Tibial nerve (tissue), 4 donors: ENCODE results near the gene SLC39A11. TPM values are rescaled to one million over a fixed set of nuclear protein-coding genes. Genes with fewer than 3 reads are reported as not detected.

Experiments used
- DNase-seq, 2 donors: peaks; one replicate each; pipeline ENCODE4 v3.0.0-alpha.2; 2019; ENCODE audit warnings: low spot score in 2 of 2
- H3K27ac ChIP-seq, 4 donors: fragments of 200-600 bp; sonication (generic) in 3 of 4; one replicate each; pipeline ENCODE4 v1.5.1; 2017 to 2019; ENCODE audit warnings: mild to moderate bottlenecking in 1 of 4
- H3K27me3 ChIP-seq, 2 donors: fragments of 200-600 bp; sonication (generic) in 1 of 2; one replicate each; pipeline versions ENCODE4 v1.5.1 to v1.6.0; 2017 to 2019
- H3K36me3 ChIP-seq, 3 donors: fragments of 200-600 bp; sonication (generic); one replicate each; pipeline ENCODE4 v1.5.1; 2018 to 2019
- H3K4me1 ChIP-seq, 4 donors: fragments of 200-600 bp; sonication (generic) in 3 of 4; one replicate each; pipeline ENCODE4 v1.5.1; 2017 to 2019
- H3K4me3 ChIP-seq, 4 donors: fragments of 200-600 bp; sonication (generic) in 3 of 4; one replicate each; pipeline ENCODE4 v1.5.1; 2017 to 2019; ENCODE audit warnings: mild to moderate bottlenecking in 1 of 4, moderate library complexity in 1 of 4
- H3K9me3 ChIP-seq, 4 donors: fragments of 200-600 bp; sonication (generic) in 3 of 4; one replicate each; pipeline ENCODE4 v1.5.1; 2017 to 2019
- EP300 ChIP-seq, 2 donors: sonication (generic); formaldehyde crosslinking; IDR thresholded peaks; one replicate each; pipeline ENCODE4 v1.6.1; 2017; ENCODE audit warnings: antibody characterized with exemption in 2 of 2, mild to moderate bottlenecking in 1 of 2
- POLR2A ChIP-seq, 2 donors: fragments of 450-650 bp; IDR thresholded peaks; one replicate each; pipeline ENCODE4 v1.6.1; 2017; ENCODE audit warnings: antibody characterized with exemption in 2 of 2, mild to moderate bottlenecking in 2 of 2, moderate library complexity in 2 of 2
- WGBS, 2 donors: methylation state at CpG; one replicate each; pipeline ENCODE4 v1.1.5; 2018; 5-methylcytosine and 5-hydroxymethylcytosine counted together
- total RNA-seq, 4 donors: library from RNA; depleted of rRNA; stranded (reverse); fragments of >200 nt; gene quantifications; one replicate each; pipeline ENCODE4 v1.1.0, GENCODE V29; 2016
- TF ChIP-seq, protein P1 (sequence below), 5 experiments: fragments of 200-600 bp in 3 of 5; fragments of 450-650 bp in 2 of 5; sonication (generic) in 3 of 5; IDR thresholded peaks; one replicate each; pipeline ENCODE4 v1.5.1; 2016 to 2019; ENCODE audit warnings: antibody characterized with exemption in 5 of 5, mild to moderate bottlenecking in 3 of 5, moderate library complexity in 2 of 5

Gene SLC39A11
- total RNA-seq, 4 donors from 2014 or later, result 19.9 to 48.4 (median 37.5) TPM

DNA sequence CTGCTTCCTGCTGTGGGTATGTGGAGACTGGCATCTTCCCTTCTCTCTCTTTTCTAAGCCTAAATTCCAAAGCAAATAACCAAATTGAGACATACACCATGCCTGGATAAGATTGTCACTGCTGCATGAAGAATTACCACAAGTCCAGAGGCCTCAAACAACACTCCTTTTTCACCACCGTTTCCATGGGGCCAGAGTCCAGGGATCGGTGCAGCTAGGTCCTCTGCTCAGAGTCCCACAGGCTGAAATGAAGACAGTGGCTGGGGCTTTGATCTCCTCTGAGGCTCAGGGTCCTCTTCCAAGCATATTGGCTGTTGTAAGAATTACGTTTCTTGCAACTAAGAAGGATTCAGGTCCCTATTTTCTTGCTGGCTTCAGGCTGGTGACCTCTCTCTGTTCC is 130.4 kb downstream of the SLC39A11 start:
- Histone ChIP-seq H3K27me3 (no peaks in the 10 kb centered on the region), H3K4me1 (no peaks in the 10 kb centered on the region), H3K27ac (no peak overlapping the region), H3K9me3 (no peaks in the 10 kb centered on the region), H3K4me3 (no peak overlapping the region), H3K36me3 (no peaks in the 10 kb centered on the region)
- TF ChIP-seq, protein P1, sequence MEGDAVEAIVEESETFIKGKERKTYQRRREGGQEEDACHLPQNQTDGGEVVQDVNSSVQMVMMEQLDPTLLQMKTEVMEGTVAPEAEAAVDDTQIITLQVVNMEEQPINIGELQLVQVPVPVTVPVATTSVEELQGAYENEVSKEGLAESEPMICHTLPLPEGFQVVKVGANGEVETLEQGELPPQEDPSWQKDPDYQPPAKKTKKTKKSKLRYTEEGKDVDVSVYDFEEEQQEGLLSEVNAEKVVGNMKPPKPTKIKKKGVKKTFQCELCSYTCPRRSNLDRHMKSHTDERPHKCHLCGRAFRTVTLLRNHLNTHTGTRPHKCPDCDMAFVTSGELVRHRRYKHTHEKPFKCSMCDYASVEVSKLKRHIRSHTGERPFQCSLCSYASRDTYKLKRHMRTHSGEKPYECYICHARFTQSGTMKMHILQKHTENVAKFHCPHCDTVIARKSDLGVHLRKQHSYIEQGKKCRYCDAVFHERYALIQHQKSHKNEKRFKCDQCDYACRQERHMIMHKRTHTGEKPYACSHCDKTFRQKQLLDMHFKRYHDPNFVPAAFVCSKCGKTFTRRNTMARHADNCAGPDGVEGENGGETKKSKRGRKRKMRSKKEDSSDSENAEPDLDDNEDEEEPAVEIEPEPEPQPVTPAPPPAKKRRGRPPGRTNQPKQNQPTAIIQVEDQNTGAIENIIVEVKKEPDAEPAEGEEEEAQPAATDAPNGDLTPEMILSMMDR (IDR thresholded peaks at IDR 0.05), result no peak
- no peak for TF ChIP-seq POLR2A (IDR thresholded peaks at IDR 0.05)
- no peak for TF ChIP-seq EP300 (IDR thresholded peaks at IDR 0.05)
- no peak for DNase-seq
- WGBS, 2 donors, result 82 to 83% methylated on average over 3 of the region's 3 CpGs

DNA sequence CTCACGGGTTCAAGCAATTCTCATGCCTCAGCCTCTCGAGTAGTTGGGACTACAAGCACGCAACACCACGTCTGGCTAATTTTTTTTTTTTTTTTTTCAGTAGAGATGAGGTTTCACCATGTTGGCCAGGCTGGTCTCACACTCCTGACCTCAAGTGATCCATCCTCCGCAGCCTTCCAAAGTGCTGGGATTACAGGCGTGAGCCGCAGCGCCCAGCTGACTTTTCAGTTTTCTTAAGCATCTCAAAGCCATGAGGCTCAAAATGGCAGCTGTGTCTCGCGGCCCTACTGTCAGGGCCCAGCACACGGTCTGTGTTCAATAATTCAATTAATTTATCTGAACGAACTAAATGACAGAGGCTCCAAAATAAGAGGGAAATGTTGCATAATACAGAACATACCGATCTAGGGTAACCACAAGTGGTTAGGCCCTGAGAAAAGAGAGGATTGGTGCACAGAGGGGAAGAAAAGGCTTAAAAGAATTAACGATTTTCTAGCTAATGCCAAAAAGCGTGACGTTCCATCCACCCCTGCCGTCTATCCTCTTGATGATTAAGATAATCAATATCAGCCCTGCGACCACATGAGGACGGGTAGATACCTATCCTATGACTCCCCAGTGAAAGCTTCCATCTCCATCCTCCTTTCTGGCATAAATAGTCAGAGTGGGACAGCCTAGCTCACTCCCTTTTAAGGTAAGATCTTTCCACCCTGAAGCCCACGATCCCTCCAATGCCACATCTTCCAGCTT is 136.9 kb downstream of the SLC39A11 start:
- TF ChIP-seq, protein P1 (IDR thresholded peaks at IDR 0.05), result no peak
- TF ChIP-seq EP300 (IDR thresholded peaks at IDR 0.05), result no peak
- no peak for TF ChIP-seq POLR2A (IDR thresholded peaks at IDR 0.05)
- Histone ChIP-seq H3K9me3 (no peaks in the 10 kb centered on the region), H3K4me1 (no peaks in the 10 kb centered on the region), H3K4me3 (no peak overlapping the region), H3K27ac (no peak overlapping the region), H3K36me3 (no peaks in the 10 kb centered on the region), H3K27me3 (no peaks in the 10 kb centered on the region)
- 93 to 94% methylated on average over 20 of the region's 20 CpGs for WGBS, 2 donors
- no peak for DNase-seq

DNA sequence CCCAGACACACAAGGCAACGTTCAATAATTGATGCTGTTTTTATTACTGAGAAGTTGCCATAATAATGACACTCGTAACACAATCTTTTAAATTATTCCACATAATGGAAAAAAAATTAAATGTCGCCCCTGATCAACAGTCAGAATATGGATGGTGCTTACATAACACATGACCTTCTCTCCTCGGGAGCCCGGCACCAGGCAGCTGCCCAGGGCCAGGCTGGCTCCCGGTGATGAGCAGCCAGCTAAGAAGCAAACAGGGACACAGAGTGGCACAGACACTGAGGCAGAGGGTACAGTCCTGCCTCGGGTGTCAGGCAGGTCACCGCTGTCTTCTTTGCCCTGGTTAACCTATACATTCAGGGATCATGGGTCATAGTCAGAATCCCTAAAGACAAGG is 137.9 kb downstream of the SLC39A11 start:
- Histone ChIP-seq H3K27me3 (no peaks in the 10 kb centered on the region), H3K27ac (no peak overlapping the region), H3K4me1 (no peaks in the 10 kb centered on the region), H3K36me3 (no peaks in the 10 kb centered on the region), H3K9me3 (no peaks in the 10 kb centered on the region), H3K4me3 (no peak overlapping the region)
- 73 to 81% methylated on average over 8 of the region's 8 CpGs for WGBS, 2 donors
- TF ChIP-seq POLR2A (IDR thresholded peaks at IDR 0.05) (no peak), EP300 (IDR thresholded peaks at IDR 0.05) (no peak)
- TF ChIP-seq, protein P1 (IDR thresholded peaks at IDR 0.05), result no peak
- DNase-seq, result no peak

DNA sequence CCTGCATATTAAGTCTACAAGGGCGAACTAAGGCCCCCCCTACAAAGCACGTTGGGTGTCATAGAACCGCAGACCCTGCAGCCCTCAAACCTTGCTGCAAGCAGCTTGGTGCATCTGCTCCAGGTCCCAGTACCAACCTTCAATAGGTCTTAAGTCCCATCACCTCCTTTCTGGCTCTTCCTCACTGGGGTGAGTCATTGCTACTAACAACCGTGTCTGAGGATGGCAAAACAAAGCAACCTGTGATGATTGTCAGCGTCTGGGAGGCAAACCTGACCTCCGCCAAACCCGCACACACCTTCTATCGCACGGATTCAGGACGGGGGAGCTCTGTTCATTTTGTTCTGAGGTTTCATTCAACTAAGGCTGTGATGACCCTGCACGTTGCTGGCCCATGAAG is 138.9 kb downstream of the SLC39A11 start:
- Histone ChIP-seq H3K4me1 (no peaks in the 10 kb centered on the region), H3K9me3 (no peaks in the 10 kb centered on the region), H3K27ac (no peak overlapping the region), H3K36me3 (no peaks in the 10 kb centered on the region), H3K4me3 (no peak overlapping the region), H3K27me3 (no peaks in the 10 kb centered on the region)
- DNase-seq, result no peak
- TF ChIP-seq POLR2A (IDR thresholded peaks at IDR 0.05) (no peak), EP300 (IDR thresholded peaks at IDR 0.05) (no peak)
- TF ChIP-seq, protein P1 (IDR thresholded peaks at IDR 0.05), result no peak
- WGBS, 2 donors, result 91 to 93% methylated on average over 11 of the region's 11 CpGs

DNA sequence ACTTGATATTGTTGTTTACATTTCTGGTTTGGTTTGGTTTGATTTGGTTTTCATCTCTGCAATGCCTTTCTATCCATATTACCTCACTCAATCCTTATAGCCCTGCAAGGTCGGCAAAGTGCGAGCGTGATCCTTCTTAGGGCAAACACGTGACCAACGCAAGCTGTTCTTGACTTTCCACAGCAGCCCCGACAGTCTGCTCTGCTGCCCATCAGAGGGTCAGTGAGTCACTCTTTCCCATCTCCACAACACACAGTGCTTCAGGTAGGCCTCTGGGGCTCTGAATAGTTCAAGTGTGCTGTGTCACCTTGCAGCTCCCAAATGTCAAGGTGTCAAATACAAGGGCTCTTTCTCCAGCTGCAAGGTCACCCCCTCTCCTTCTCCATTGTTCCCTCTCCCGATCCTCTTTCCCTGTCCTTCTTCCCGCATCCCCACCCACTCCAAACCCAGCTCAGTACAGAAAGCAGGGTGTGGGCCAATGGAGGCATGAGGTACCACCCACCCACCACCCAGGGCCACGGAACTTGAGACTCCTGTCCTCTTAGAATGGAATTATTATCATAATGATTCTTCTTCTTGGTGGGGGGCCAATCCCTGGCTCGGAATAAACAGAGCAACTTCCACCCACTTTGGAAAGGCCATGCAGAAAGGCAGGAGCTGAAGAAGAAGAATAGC is 139.7 kb downstream of the SLC39A11 start:
- Histone ChIP-seq H3K36me3 (peaks cover 0 to 2% (median 0%) of the 10 kb centered on the region in 3 donors), H3K9me3 (no peaks in the 10 kb centered on the region), H3K27ac (no peak overlapping the region), H3K4me3 (no peak overlapping the region), H3K27me3 (no peaks in the 10 kb centered on the region), H3K4me1 (no peaks in the 10 kb centered on the region)
- 77 to 78% methylated on average over 10 of the region's 10 CpGs for WGBS, 2 donors
- no peak for DNase-seq
- TF ChIP-seq EP300 (IDR thresholded peaks at IDR 0.05) (no peak), POLR2A (IDR thresholded peaks at IDR 0.05) (no peak)
- TF ChIP-seq, protein P1 (IDR thresholded peaks at IDR 0.05), result no peak
